Cardiac muscle cell (in vitro differentiated cells and primary cell): ENCODE data around the gene GIMAP8. TPM values are rescaled to one million over a fixed set of nuclear protein-coding genes. Genes with fewer than 3 reads are reported as not detected.

Experiments used
- DNase-seq, 2 donors: peaks; one replicate each; pipeline versions ENCODE4 v3.0.0 to v3.0.0-alpha.2; 2010 to 2017; ENCODE audit warnings: low read depth in 1 of 2, low spot score in 1 of 2
- H3K27ac ChIP-seq: fragments of 200-600 bp; sonication (generic); 2 replicates; pipeline ENCODE4 v1.5.1; 2016
- H3K27me3 ChIP-seq: fragments of 200-600 bp; sonication (generic); 2 replicates; pipeline ENCODE4 v1.6.0; 2016; ENCODE audit warnings: control low read depth
- H3K36me3 ChIP-seq: fragments of 200-600 bp; sonication (generic); 2 replicates; pipeline ENCODE4 v1.5.1; 2016; ENCODE audit warnings: control low read depth
- H3K4me1 ChIP-seq: fragments of 200-600 bp; sonication (generic); 2 replicates; pipeline ENCODE4 v1.8.1; 2017; ENCODE audit warnings: low read depth, mild to moderate bottlenecking, mixed run types
- H3K4me3 ChIP-seq: fragments of 200-600 bp; sonication (generic); 2 replicates; pipeline ENCODE4 v1.5.1; 2016; ENCODE audit warnings: mild to moderate bottlenecking
- H3K9me3 ChIP-seq: fragments of 200-600 bp; sonication (generic); 2 replicates; pipeline ENCODE4 v1.5.1; 2017; ENCODE audit warnings: low read depth, mild to moderate bottlenecking, control low read depth
- polyA plus RNA-seq: library from polyadenylated mRNA; unstranded; fragments of >200 nt; fragmentation: Nextera tagmentation; extraction: Ambion mirVana; gene quantifications from 2 replicates; pipeline ENCODE4 v1.2.1, GENCODE V29; 2016
- total RNA-seq: library from RNA; depleted of rRNA; stranded (reverse); fragments of >200 nt; gene quantifications from 2 replicates; pipeline ENCODE4 v1.2.3, GENCODE V29; 2016
- TF ChIP-seq, protein P1 (sequence below): IDR thresholded peaks from 2 replicates; pipeline ENCODE4 v1.5.1; 2012; ENCODE audit warnings: low read depth, mild to moderate bottlenecking, low read length

GIMAP8 gene
- total and polyA plus RNA-seq, 2 experiments from 2014 or later: 0.24 TPM; not detected in 1

DNA sequence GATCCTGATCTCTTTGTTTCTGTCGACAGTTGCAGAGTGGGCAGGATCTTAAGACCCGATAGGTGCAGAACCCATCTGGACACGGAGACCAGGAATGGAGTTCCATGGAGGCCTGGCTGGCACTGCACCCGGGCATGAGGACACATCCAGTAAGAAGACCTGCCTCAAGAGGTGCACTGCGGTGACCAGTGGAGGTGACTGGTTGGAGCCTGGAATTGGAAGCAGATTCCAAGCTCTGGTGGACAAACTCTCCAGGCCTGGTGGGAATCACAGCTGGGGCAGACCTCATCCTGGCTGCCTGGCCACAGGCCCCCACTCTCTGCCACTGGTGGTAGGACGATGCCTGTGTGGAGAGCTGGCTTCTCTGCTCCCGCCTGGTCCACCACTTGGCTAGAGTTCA is 40.3 kb upstream of the GIMAP8 start:
- Histone ChIP-seq H3K4me1 (peaks cover 3% of the 10 kb centered on the region), H3K27me3 (no peaks in the 10 kb centered on the region), H3K27ac (no peak overlapping the region), H3K9me3 (no peaks in the 10 kb centered on the region), H3K4me3 (no peak overlapping the region), H3K36me3 (no peaks in the 10 kb centered on the region)
- TF ChIP-seq, protein P1, sequence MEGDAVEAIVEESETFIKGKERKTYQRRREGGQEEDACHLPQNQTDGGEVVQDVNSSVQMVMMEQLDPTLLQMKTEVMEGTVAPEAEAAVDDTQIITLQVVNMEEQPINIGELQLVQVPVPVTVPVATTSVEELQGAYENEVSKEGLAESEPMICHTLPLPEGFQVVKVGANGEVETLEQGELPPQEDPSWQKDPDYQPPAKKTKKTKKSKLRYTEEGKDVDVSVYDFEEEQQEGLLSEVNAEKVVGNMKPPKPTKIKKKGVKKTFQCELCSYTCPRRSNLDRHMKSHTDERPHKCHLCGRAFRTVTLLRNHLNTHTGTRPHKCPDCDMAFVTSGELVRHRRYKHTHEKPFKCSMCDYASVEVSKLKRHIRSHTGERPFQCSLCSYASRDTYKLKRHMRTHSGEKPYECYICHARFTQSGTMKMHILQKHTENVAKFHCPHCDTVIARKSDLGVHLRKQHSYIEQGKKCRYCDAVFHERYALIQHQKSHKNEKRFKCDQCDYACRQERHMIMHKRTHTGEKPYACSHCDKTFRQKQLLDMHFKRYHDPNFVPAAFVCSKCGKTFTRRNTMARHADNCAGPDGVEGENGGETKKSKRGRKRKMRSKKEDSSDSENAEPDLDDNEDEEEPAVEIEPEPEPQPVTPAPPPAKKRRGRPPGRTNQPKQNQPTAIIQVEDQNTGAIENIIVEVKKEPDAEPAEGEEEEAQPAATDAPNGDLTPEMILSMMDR: no peak
- no peak for DNase-seq

DNA sequence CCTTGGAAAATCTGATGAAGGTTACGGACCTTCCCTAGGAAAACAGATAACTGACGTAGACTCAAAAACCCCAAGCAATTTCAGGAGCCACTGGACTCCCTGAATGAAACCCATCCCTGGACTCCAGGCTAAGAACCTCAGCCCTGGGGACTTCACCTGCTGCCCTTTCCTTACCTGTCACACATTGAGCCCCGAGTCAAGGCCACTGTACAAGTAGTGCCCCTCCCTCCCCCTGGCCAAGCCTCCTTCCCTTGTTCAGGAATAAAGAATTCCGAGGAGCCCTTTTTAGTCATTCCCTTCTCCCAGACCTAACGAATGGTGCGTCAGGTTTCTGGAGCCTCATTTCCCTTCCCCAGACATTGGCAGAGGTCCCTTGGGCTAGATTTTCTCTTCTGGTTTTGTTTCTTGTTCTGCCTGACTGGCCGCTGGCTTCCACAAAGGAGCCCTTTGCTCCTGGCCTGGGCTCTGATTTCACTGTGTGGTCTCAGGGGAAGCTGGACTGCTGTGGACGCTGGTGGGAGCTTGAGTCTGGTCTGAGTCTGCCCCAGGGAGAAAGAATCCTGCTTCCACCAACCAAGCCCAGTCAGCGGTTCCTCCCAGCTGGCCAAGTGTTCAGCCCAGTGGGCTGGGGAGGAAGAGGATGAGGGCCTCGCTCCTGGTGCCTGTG is 39.6 kb upstream of the GIMAP8 start:
- DNase-seq: no peak
- Histone ChIP-seq H3K4me3 (no peak overlapping the region), H3K4me1 (peaks cover 9% of the 10 kb centered on the region), H3K27ac (no peak overlapping the region), H3K9me3 (no peaks in the 10 kb centered on the region), H3K36me3 (no peaks in the 10 kb centered on the region), H3K27me3 (no peaks in the 10 kb centered on the region)
- TF ChIP-seq, protein P1: no peak

DNA sequence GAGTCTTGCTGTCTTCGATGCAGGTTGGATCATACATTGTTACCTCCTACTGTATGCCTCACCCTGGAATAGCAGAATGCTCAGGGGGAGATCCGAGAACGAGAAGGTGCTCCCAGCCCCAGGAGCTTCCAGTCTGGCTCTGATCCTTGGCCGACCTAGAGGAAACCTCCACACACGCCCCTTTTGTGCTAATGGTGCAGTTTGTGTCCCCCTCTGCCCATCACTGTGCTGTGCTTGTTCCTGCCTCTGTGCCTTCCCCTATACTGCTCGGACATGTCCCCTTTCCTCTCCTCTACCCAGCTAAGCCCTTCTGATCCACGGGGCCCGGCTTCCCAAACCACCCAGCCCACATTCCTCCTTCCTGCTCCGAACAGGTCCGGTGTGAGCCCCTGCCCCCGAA is 38.8 kb upstream of the GIMAP8 start:
- TF ChIP-seq, protein P1: no peak
- no peak for DNase-seq
- Histone ChIP-seq H3K36me3 (no peaks in the 10 kb centered on the region), H3K9me3 (no peaks in the 10 kb centered on the region), H3K4me3 (no peak overlapping the region), H3K27me3 (no peaks in the 10 kb centered on the region), H3K4me1 (peaks cover 6% of the 10 kb centered on the region), H3K27ac (no peak overlapping the region)

DNA sequence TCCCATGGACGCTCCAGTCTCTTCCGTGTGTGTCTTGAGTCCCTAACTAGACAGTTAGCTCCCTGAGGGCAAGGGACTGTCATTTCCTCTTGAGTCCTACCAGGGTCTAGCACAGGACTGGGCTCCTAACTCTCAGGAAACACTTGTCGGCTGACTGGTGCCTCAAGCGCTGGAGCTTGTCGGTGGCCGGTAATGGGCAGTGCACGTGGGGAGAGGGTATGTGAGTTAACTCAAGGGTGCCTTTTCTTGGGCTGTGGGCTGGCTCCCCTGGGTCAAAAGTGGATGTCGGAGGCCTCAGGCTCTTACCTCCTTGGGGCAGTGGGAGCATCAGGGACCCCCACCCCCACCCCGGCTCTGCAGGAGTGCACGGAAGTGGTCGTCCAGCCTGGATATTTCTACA is 38.4 kb upstream of the GIMAP8 start:
- DNase-seq: no peak
- H3K27me3 ChIP-seq: no peaks in the 10 kb centered on the region
- no peak overlapping the region for H3K4me3 ChIP-seq
- H3K9me3 ChIP-seq: no peaks in the 10 kb centered on the region
- peaks cover 6% of the 10 kb centered on the region for H3K4me1 ChIP-seq
- H3K27ac ChIP-seq: no peak overlapping the region
- TF ChIP-seq, protein P1: no peak
- H3K36me3 ChIP-seq: no peaks in the 10 kb centered on the region

DNA sequence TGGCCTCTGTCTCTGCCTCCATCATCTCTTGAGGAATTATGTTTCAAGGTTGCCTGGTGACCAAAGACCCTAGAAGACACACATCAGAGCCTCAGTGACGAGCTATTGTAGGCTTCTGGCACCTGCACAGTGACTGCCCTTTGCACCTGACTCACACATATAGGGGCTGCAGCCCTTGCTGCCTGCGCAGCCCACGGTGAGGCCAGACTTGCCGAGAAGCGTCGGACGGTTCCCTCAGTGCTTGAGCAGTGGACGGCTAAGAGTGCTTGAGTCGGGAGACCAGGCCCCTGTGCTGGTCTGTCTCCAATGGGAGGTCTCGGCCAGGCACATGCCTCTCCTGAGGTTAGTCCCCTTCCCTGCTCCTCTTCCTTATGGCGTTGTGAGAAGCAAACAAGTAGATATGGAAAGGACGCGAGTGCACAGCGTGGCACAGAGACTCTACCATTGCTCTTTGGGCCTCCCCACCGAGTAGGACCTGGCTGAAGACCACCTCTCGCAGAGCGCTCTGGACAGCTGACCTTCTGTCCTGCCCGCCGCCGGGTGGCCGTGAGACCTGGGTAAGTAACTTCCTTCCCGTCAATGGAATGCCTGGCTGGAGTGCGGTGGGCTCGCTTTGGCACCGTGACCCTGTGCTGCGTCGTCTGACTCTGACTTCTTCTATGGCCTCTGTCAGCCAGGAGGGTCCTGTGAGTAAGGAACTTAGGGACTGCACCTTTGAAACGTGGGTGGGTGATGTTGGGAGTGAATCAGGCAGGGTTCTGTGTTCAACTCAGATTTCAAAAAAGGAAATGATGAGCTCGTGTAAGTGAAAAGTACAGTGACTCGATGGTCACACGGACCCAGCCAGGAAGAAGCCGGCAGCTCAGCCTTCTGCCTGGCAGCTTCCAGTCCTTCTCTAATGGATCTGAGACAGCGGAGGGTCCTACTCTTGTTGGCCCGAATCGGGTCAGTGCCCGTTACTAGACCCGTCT is 37.6 kb upstream of the GIMAP8 start:
- peaks cover 6% of the 10 kb centered on the region for H3K4me1 ChIP-seq
- no peak for DNase-seq

More for the DNA sequence above, 37.6 kb upstream of the GIMAP8 start:
- Histone ChIP-seq H3K27ac (no peak overlapping the region), H3K9me3 (no peaks in the 10 kb centered on the region), H3K27me3 (no peaks in the 10 kb centered on the region), H3K36me3 (no peaks in the 10 kb centered on the region), H3K4me3 (no peak overlapping the region)
- TF ChIP-seq, protein P1: no peak
